ENCODE results near the gene GIGYF1. TPM values are rescaled to one million over a fixed set of nuclear protein-coding genes. Genes with fewer than 3 reads are reported as not detected.

Gene GIGYF1
- total and polyA plus RNA-seq, 8 donors: 10.5 to 127 (median 33.6) TPM

- no peak overlapping the region for H3K4me3 ChIP-seq
These were observed 52.1 kb downstream of the GIGYF1 start for GRCh38 chr7:100641860-100642533.

DNA sequence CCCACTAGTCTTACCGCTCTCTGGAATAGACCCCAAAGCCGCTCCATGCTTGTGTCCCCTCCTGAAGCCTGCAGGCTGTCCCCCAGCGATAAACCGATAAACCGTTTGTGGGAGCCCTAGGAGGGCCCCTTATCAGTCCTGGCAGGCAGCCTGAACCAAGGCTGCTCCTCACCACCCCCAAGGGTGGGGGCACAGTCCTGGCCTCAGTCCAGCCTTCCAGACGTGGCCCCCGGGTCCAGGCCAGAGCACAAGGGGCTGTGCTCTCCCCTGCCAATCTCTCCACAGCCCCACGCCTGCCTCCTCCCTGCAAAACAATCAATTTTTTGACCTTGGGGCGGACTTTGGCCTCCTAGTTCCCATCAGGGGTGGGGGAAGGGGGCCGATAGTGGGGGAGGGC, 52.6 kb downstream of the GIGYF1 start, which contains the start of gene TFR2:
Gene TFR2 (minus strand): TSS at position 90 of the 397 bp plus-strand sequence. CDS start 43 bp downstream, at position 47.
- Histone ChIP-seq H3K27ac (peak within 1 kb of the TSS in 1 of 5 donors; percentile 3), H3K4me3 (no peak within 1 kb of the TSS), H3K4me1 (peaks cover 0 to 7% (median 6%) of the 10 kb centered on the region in 4 donors), H3K36me3 (no peaks in the 10 kb centered on the region), H3K9me3 (no peaks in the 10 kb centered on the region), H3K27me3 (peaks cover 0 to 52% (median 21%) of the 10 kb centered on the region in 3 donors)
- 17 to 31% (median 26%) methylated on average over 9 to 10 of the region's 10 CpGs for WGBS, 5 donors
- peak in 1 of 2 donors; percentile 65 for DNase-seq
- TF ChIP-seq POLR2A (IDR thresholded peaks at IDR 0.05) (no peak), POLR2AphosphoS5 (IDR thresholded peaks at IDR 0.05) (no peak), EP300 (IDR thresholded peaks at IDR 0.05) (no peak), CTCF (IDR thresholded peaks at IDR 0.05) (no peak)
- intact Hi-C loops (cut with DNase I; ENCODE audit: low total_unique reads): no loop called here

More at GRCh38 chr7:100641860-100642533, 52.1 kb downstream of the GIGYF1 start:
- no peaks in the 10 kb centered on the region for H3K36me3 ChIP-seq
- H3K27me3 ChIP-seq: peaks cover 0 to 57% (median 26%) of the 10 kb centered on the region in 3 donors
- H3K27ac ChIP-seq: peak overlapping the region in 1 of 5 donors; percentile 3
- WGBS, 5 donors: 66 to 82% (median 70%) methylated on average over 10 of the region's 10 CpGs
- TF ChIP-seq CTCF (IDR thresholded peaks at IDR 0.05): no peak
- TF ChIP-seq POLR2AphosphoS5 (IDR thresholded peaks at IDR 0.05): no peak
- no peak for TF ChIP-seq POLR2A (IDR thresholded peaks at IDR 0.05)
- TF ChIP-seq EP300 (IDR thresholded peaks at IDR 0.05): no peak
- no peaks in the 10 kb centered on the region for H3K9me3 ChIP-seq
- intact Hi-C loops (cut with DNase I; ENCODE audit: low total_unique reads): no loop called here
- peaks cover 0 to 7% (median 6%) of the 10 kb centered on the region in 4 donors for H3K4me1 ChIP-seq
- no peak for DNase-seq

GRCh38 chr7:100640517-100641440, 53.3 kb downstream of the GIGYF1 start:
- WGBS, 5 donors: 61 to 72% (median 66%) methylated on average over 17 to 24 of the region's 24 CpGs
- peaks cover 0 to 7% (median 6%) of the 10 kb centered on the region in 4 donors for H3K4me1 ChIP-seq
- H3K9me3 ChIP-seq: no peaks in the 10 kb centered on the region
- TF ChIP-seq POLR2A (IDR thresholded peaks at IDR 0.05) (no peak), EP300 (IDR thresholded peaks at IDR 0.05) (no peak), CTCF (IDR thresholded peaks at IDR 0.05) (no peak), POLR2AphosphoS5 (IDR thresholded peaks at IDR 0.05) (no peak)
- peaks cover 0 to 46% (median 18%) of the 10 kb centered on the region in 3 donors for H3K27me3 ChIP-seq
- H3K27ac ChIP-seq: no peak overlapping the region
- no peaks in the 10 kb centered on the region for H3K36me3 ChIP-seq
- no peak for DNase-seq
- no peak overlapping the region for H3K4me3 ChIP-seq
- intact Hi-C loops (cut with DNase I; ENCODE audit: low total_unique reads): no loop called here

DNA sequence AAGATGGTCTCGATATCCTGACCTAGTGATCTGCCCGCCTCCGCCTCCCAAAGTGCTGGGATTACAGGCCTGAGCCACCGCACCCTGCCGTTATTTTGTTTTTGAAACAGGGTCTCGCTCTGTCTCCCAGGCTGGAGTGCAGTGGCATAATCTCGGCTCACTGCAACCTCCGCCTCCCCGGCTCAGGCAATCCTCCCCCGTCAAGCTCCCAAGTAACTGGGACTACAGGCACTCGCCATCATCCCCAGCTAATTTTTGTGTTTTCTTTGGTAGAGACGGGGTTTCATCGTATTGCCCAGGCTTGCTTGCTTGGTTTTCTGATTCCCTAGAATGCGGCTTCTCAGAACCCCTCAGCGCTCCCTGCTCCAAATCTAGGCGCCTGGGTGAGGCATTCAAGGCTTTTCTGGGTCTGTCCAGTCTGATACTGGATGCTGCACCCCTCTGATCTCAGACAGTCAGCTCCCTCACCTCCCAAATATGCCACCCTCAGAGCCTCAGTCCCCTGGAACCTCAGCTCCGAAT, 54.0 kb downstream of the GIGYF1 start:
- Histone ChIP-seq H3K9me3 (no peaks in the 10 kb centered on the region), H3K36me3 (no peaks in the 10 kb centered on the region), H3K27me3 (peaks cover 0 to 43% (median 18%) of the 10 kb centered on the region in 3 donors), H3K27ac (no peak overlapping the region), H3K4me1 (peaks cover 0 to 7% (median 6%) of the 10 kb centered on the region in 4 donors), H3K4me3 (no peak overlapping the region)
- DNase-seq: no peak
- TF ChIP-seq POLR2AphosphoS5 (IDR thresholded peaks at IDR 0.05): no peak
- no peak for TF ChIP-seq POLR2A (IDR thresholded peaks at IDR 0.05)
- TF ChIP-seq EP300 (IDR thresholded peaks at IDR 0.05): no peak
- no peak for TF ChIP-seq CTCF (IDR thresholded peaks at IDR 0.05)
- 80 to 86% (median 84%) methylated on average over 17 of the region's 17 CpGs for WGBS, 5 donors
- intact Hi-C loops (cut with DNase I; ENCODE audit: low total_unique reads): no loop called here

Measured in stomach (tissue), 9 donors.